Gastrocnemius medialis (tissue), 4 donors: ENCODE data around the gene UFD1. TPM values are rescaled to one million over a fixed set of nuclear protein-coding genes. Genes with fewer than 3 reads are reported as not detected.

Experiments used
- ATAC-seq, 2 donors: fragments of 150-250 bp; one replicate each; pipeline ENCODE4 v1.9.1; 2016
- DNase-seq, 2 donors: peaks; one replicate each; pipeline ENCODE4 v3.0.0-alpha.2; 2019
- H3K27ac ChIP-seq, 4 donors: fragments of 200-600 bp; sonication (generic); 1 replicate in 1 of 4; 2 replicates in 3 of 4; pipeline ENCODE4 v1.5.1; 2016 to 2018; ENCODE audit warnings: mild to moderate bottlenecking in 2 of 4, moderate library complexity in 1 of 4
- H3K27me3 ChIP-seq, 3 donors: fragments of 200-600 bp; sonication (generic) in 2 of 3; 1 replicate in 1 of 3; 2 replicates in 2 of 3; pipeline versions ENCODE4 v1.5.1 to v1.6.0; 2016 to 2019; ENCODE audit warnings: mild to moderate bottlenecking in 1 of 3, moderate library complexity in 1 of 3
- H3K36me3 ChIP-seq, 2 donors: fragments of 200-600 bp; sonication (generic) in 1 of 2; one replicate each; pipeline ENCODE4 v1.5.1; 2017 to 2018
- H3K4me1 ChIP-seq, 2 donors: fragments of 200-600 bp; sonication (generic) in 1 of 2; one replicate each; pipeline ENCODE4 v1.5.1; 2016 to 2017; ENCODE audit warnings: mild to moderate bottlenecking in 2 of 2
- H3K4me3 ChIP-seq, 4 donors: fragments of 200-600 bp; sonication (generic) in 3 of 4; 1 replicate in 1 of 4; 2 replicates in 3 of 4; pipeline ENCODE4 v1.5.1; 2016 to 2019; ENCODE audit warnings: mild to moderate bottlenecking in 2 of 4
- H3K9me3 ChIP-seq, 3 donors: fragments of 200-600 bp; sonication (generic) in 2 of 3; 1 replicate in 1 of 3; 2 replicates in 2 of 3; pipeline ENCODE4 v1.5.1; 2016 to 2019
- CTCF ChIP-seq, 5 experiments: fragments of 450-650 bp in 3 of 5; fragments of 200-600 bp in 2 of 5; sonication (generic) in 2 of 5; IDR thresholded peaks in 4 of 5; conservative IDR thresholded peaks in 1 of 5; 1 replicate in 4 of 5; 2 replicates in 1 of 5; pipeline ENCODE4 v1.5.1; 2016 to 2019; ENCODE audit warnings: antibody characterized with exemption in 5 of 5, mild to moderate bottlenecking in 3 of 5, moderate library complexity in 3 of 5
- POLR2A ChIP-seq, 2 donors: fragments of 450-650 bp; IDR thresholded peaks; one replicate each; pipeline ENCODE4 v1.6.1; 2017; ENCODE audit warnings: antibody characterized with exemption in 2 of 2, mild to moderate bottlenecking in 2 of 2, moderate library complexity in 2 of 2
- in situ Hi-C, 4 donors: fragments of 200-750 bp; cut with MboI; loops; one replicate each; pipeline versions ENCODE4 v1.15.0 to v1.8.0; 2017; ENCODE audit warnings: low sequenced_read_pairs in 4 of 4
- intact Hi-C: fragments of 100-400 bp; cut with DNase I; formaldehyde crosslinking; loops from one replicate; pipeline ENCODE4 v1.15.1; 2023; ENCODE audit warnings: low total_unique reads
- total RNA-seq, 4 donors: library from RNA; depleted of rRNA; stranded (reverse); fragments of >200 nt; gene quantifications; one replicate each; pipeline versions ENCODE4 v1.1.0 to v1.2.3, GENCODE V29; 2016

The UFD1 gene
- total RNA-seq, 4 donors from 2014 or later, result 106 to 199 (median 165) TPM

GRCh38 chr22:19520007-19520406 is 41.0 kb upstream of the UFD1 start:
- DNase-seq (no peak), ATAC-seq (no peak)
- Histone ChIP-seq H3K27ac (peak overlapping the region in 2 of 4 donors; percentile 79 to 82), H3K9me3 (no peaks in the 10 kb centered on the region), H3K27me3 (peaks cover 17 to 26% (median 24%) of the 10 kb centered on the region in 3 donors), H3K4me1 (peaks cover 0 to 8% of the 10 kb centered on the region in 2 donors), H3K4me3 (peak overlapping the region in 1 of 4 donors; percentile 57), H3K36me3 (no peaks in the 10 kb centered on the region)
- in situ Hi-C loops (loop anchor here in 1 of 4 donors (25.0 kb wide), 1 partner anchor 533 kb away; no protein-coding TSS in a partner anchor), intact Hi-C loops (loop anchor here (5.0 kb wide), 1 partner anchor 57 kb away; no protein-coding TSS in a partner anchor)
- TF ChIP-seq POLR2A (IDR thresholded peaks at IDR 0.05) (peak in 1 of 2 donors; percentile 20), CTCF (IDR thresholded peaks at IDR 0.05 in 4 of 5, conservative IDR thresholded peaks at IDR 0.05 in 1 of 5) (no peak)

GRCh38 chr22:19519041-19519926 is 40.3 kb upstream of the UFD1 start:
- in situ Hi-C loops (loop anchor here in 1 of 4 donors (25.0 kb wide), 1 partner anchor 532 kb away; no protein-coding TSS in a partner anchor), intact Hi-C loops (no loop called here)
- H3K9me3 ChIP-seq, result no peaks in the 10 kb centered on the region
- H3K4me3 ChIP-seq, result no peak overlapping the region
- peaks cover 10 to 20% (median 18%) of the 10 kb centered on the region in 3 donors for H3K27me3 ChIP-seq
- H3K4me1 ChIP-seq, result peaks cover 0 to 8% of the 10 kb centered on the region in 2 donors
- H3K27ac ChIP-seq, result peak overlapping the region in 2 of 4 donors; percentile 79 to 82
- ATAC-seq (no peak), DNase-seq (no peak)
- H3K36me3 ChIP-seq, result no peaks in the 10 kb centered on the region
- TF ChIP-seq POLR2A (IDR thresholded peaks at IDR 0.05) (no peak), CTCF (IDR thresholded peaks at IDR 0.05 in 4 of 5, conservative IDR thresholded peaks at IDR 0.05 in 1 of 5) (no peak)

GRCh38 chr22:19518635-19519034 is 39.6 kb upstream of the UFD1 start:
- in situ Hi-C loops, result loop anchor here in 1 of 4 donors (25.0 kb wide), 1 partner anchor 531 kb away; no protein-coding TSS in a partner anchor

More at GRCh38 chr22:19518635-19519034, 39.6 kb upstream of the UFD1 start:
- intact Hi-C loops, result no loop called here
- DNase-seq (no peak), ATAC-seq (no peak)
- no peak overlapping the region for H3K4me3 ChIP-seq
- H3K9me3 ChIP-seq, result no peaks in the 10 kb centered on the region
- peaks cover 5 to 14% (median 13%) of the 10 kb centered on the region in 3 donors for H3K27me3 ChIP-seq
- no peaks in the 10 kb centered on the region for H3K36me3 ChIP-seq
- H3K27ac ChIP-seq, result peak overlapping the region in 1 of 4 donors; percentile 82
- peaks cover 0 to 3% of the 10 kb centered on the region in 2 donors for H3K4me1 ChIP-seq
- TF ChIP-seq POLR2A (IDR thresholded peaks at IDR 0.05) (no peak), CTCF (IDR thresholded peaks at IDR 0.05 in 4 of 5, conservative IDR thresholded peaks at IDR 0.05 in 1 of 5) (no peak)
